ENCODE results near the gene TMEM62.

DNA sequence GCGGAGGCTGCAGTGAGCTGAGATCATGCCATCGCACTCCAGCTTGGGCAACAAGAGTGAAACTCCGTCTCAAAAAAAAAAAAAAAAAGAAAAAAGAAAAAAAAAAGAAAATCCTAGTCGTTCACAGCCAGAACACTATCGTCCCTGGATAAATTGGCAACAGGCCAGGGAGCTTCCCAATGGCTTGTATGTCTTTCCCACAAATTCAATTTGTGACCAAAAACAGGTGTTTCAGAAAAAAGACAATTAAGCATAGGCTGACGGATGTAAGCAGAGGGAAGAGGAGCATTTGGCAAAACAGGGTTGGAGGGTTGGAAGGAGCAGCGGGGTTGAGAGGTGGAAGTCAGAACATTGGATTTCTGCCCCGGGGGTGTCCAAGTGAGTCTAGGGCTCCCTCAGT, 78.9 kb downstream of the TMEM62 start:
- TF ChIP-seq, protein P1, sequence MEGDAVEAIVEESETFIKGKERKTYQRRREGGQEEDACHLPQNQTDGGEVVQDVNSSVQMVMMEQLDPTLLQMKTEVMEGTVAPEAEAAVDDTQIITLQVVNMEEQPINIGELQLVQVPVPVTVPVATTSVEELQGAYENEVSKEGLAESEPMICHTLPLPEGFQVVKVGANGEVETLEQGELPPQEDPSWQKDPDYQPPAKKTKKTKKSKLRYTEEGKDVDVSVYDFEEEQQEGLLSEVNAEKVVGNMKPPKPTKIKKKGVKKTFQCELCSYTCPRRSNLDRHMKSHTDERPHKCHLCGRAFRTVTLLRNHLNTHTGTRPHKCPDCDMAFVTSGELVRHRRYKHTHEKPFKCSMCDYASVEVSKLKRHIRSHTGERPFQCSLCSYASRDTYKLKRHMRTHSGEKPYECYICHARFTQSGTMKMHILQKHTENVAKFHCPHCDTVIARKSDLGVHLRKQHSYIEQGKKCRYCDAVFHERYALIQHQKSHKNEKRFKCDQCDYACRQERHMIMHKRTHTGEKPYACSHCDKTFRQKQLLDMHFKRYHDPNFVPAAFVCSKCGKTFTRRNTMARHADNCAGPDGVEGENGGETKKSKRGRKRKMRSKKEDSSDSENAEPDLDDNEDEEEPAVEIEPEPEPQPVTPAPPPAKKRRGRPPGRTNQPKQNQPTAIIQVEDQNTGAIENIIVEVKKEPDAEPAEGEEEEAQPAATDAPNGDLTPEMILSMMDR (conservative IDR thresholded peaks at IDR 0.05; ENCODE audit: low read length), result no peak
- TF ChIP-seq EZH2phosphoT487 (IDR thresholded peaks at IDR 0.05; ENCODE audit: borderline replicate concordance, low read depth, low read length), result no peak
